NB4 (cell line): ENCODE data around the gene THBS1.
A peak's percentile ranks its signal among the peaks of the same experiment; 100 is the strongest.

Source experiments
- DNase-seq: peaks from one replicate; pipeline ENCODE4 v3.0.0; 2010; ENCODE audit warnings: low read depth
- H3K4me3 ChIP-seq: one replicate; pipeline ENCODE4 v1.5.1; 2011; ENCODE audit warnings: mild to moderate bottlenecking, low read depth, low read length, moderate library complexity
- CTCF ChIP-seq: IDR thresholded peaks from one replicate; pipeline ENCODE4 v1.5.1; 2012; ENCODE audit warnings: low read depth, low read length
- MAX ChIP-seq: IDR thresholded peaks from 2 replicates; pipeline ENCODE4 v1.6.1; 2011; ENCODE audit warnings: low read depth, low read length
- MYC ChIP-seq: IDR thresholded peaks from 2 replicates; pipeline ENCODE4 v1.6.1; 2011; ENCODE audit warnings: low read depth, low read length
- POLR2A ChIP-seq: IDR thresholded peaks from 2 replicates; pipeline ENCODE4 v1.6.1; 2011; ENCODE audit warnings: mild to moderate bottlenecking; ENCODE audit not compliant: insufficient read length; ENCODE audit errors: extremely low read depth

Gene THBS1

GRCh38 chr15:39628144-39628508, 47.2 kb downstream of the THBS1 start:
- TF ChIP-seq MYC (no peak), POLR2A (no peak), MAX (no peak), CTCF (no peak)
- no peak for DNase-seq

GRCh38 chr15:39628546-39629257, 47.8 kb downstream of the THBS1 start:
- H3K4me3 ChIP-seq, result no peak overlapping the region
- TF ChIP-seq MYC (no peak), MAX (no peak), POLR2A (no peak), CTCF (no peak)
- DNase-seq, result no peak

More at GRCh38 chr15:39628144-39628508, 47.2 kb downstream of the THBS1 start:
- H3K4me3 ChIP-seq, result no peak overlapping the region

GRCh38 chr15:39629371-39629770, 48.5 kb downstream of the THBS1 start:
- DNase-seq, result peak; percentile 36
- TF ChIP-seq MAX (peak; percentile 65), POLR2A (no peak)
- no peak overlapping the region for H3K4me3 ChIP-seq

GRCh38 chr15:39629906-39630305, 49.0 kb downstream of the THBS1 start:
- no peak overlapping the region for H3K4me3 ChIP-seq
- no peak for DNase-seq
- TF ChIP-seq POLR2A (no peak), MAX (no peak), MYC (no peak), CTCF (no peak)

- TF ChIP-seq CTCF (no peak), MAX (no peak), MYC (no peak)
- H3K4me3 ChIP-seq, result no peak overlapping the region
- DNase-seq, result no peak
Observed at GRCh38 chr15:39631357-39631756, 50.5 kb downstream of the THBS1 start.

- no peak for DNase-seq
- H3K4me3 ChIP-seq, result no peak overlapping the region
- no peak for TF ChIP-seq MAX
- no peak for TF ChIP-seq MYC
Observed at GRCh38 chr15:39638041-39638440, 57.2 kb downstream of the THBS1 start.

GRCh38 chr15:39639037-39639436, 58.2 kb downstream of the THBS1 start:
- no peak for TF ChIP-seq CTCF
- no peak for TF ChIP-seq POLR2A
- TF ChIP-seq MYC, result no peak
- TF ChIP-seq MAX, result no peak
- no peak overlapping the region for H3K4me3 ChIP-seq
- DNase-seq, result no peak
